ENCODE measurements around the gene JAZF1.

Gene JAZF1

GRCh38 chr7:28041508-28042314 is 138.9 kb downstream of the JAZF1 start:
- no peak overlapping the region for H3K4me3 ChIP-seq (ENCODE audit: low read depth, low read length)
- no peak for TF ChIP-seq CTCF (IDR thresholded peaks at IDR 0.05; ENCODE audit: borderline replicate concordance, insufficient read depth, low read depth, low read length)

GRCh38 chr7:28038175-28038797 is 142.3 kb downstream of the JAZF1 start:
- H3K4me3 ChIP-seq (ENCODE audit: low read depth, low read length): no peak overlapping the region
- TF ChIP-seq CTCF (IDR thresholded peaks at IDR 0.05; ENCODE audit: borderline replicate concordance, insufficient read depth, low read depth, low read length): no peak

- H3K4me3 ChIP-seq (ENCODE audit: low read depth, low read length): no peak overlapping the region
- TF ChIP-seq CTCF (IDR thresholded peaks at IDR 0.05; ENCODE audit: borderline replicate concordance, insufficient read depth, low read depth, low read length): no peak
Observed at GRCh38 chr7:28037220-28038010, 143.2 kb downstream of the JAZF1 start.

- H3K4me3 ChIP-seq (ENCODE audit: low read depth, low read length): no peak overlapping the region
- no peak for TF ChIP-seq CTCF (IDR thresholded peaks at IDR 0.05; ENCODE audit: borderline replicate concordance, insufficient read depth, low read depth, low read length)
Observed at GRCh38 chr7:28036696-28037095, 143.9 kb downstream of the JAZF1 start.

GRCh38 chr7:28033386-28033785 is 147.2 kb downstream of the JAZF1 start:
- TF ChIP-seq CTCF (IDR thresholded peaks at IDR 0.05; ENCODE audit: borderline replicate concordance, insufficient read depth, low read depth, low read length): no peak
- no peak overlapping the region for H3K4me3 ChIP-seq (ENCODE audit: low read depth, low read length)

GRCh38 chr7:28032738-28033380 is 147.7 kb downstream of the JAZF1 start:
- no peak overlapping the region for H3K4me3 ChIP-seq (ENCODE audit: low read depth, low read length)
- TF ChIP-seq CTCF (IDR thresholded peaks at IDR 0.05; ENCODE audit: borderline replicate concordance, insufficient read depth, low read depth, low read length): no peak
